Tibial nerve (tissue), 4 donors: ENCODE data around the gene YAE1. TPM values are rescaled to one million over a fixed set of nuclear protein-coding genes. Genes with fewer than 3 reads are reported as not detected.

ENCODE experiments used
- DNase-seq, 2 donors: peaks; one replicate each; pipeline ENCODE4 v3.0.0-alpha.2; 2019; ENCODE audit warnings: low spot score in 2 of 2
- H3K27ac ChIP-seq, 4 donors: fragments of 200-600 bp; sonication (generic) in 3 of 4; one replicate each; pipeline ENCODE4 v1.5.1; 2017 to 2019; ENCODE audit warnings: mild to moderate bottlenecking in 1 of 4
- H3K27me3 ChIP-seq, 2 donors: fragments of 200-600 bp; sonication (generic) in 1 of 2; one replicate each; pipeline versions ENCODE4 v1.5.1 to v1.6.0; 2017 to 2019
- H3K36me3 ChIP-seq, 3 donors: fragments of 200-600 bp; sonication (generic); one replicate each; pipeline ENCODE4 v1.5.1; 2018 to 2019
- H3K4me1 ChIP-seq, 4 donors: fragments of 200-600 bp; sonication (generic) in 3 of 4; one replicate each; pipeline ENCODE4 v1.5.1; 2017 to 2019
- H3K4me3 ChIP-seq, 4 donors: fragments of 200-600 bp; sonication (generic) in 3 of 4; one replicate each; pipeline ENCODE4 v1.5.1; 2017 to 2019; ENCODE audit warnings: mild to moderate bottlenecking in 1 of 4, moderate library complexity in 1 of 4
- H3K9me3 ChIP-seq, 4 donors: fragments of 200-600 bp; sonication (generic) in 3 of 4; one replicate each; pipeline ENCODE4 v1.5.1; 2017 to 2019
- EP300 ChIP-seq, 2 donors: sonication (generic); formaldehyde crosslinking; IDR thresholded peaks; one replicate each; pipeline ENCODE4 v1.6.1; 2017; ENCODE audit warnings: antibody characterized with exemption in 2 of 2, mild to moderate bottlenecking in 1 of 2
- POLR2A ChIP-seq, 2 donors: fragments of 450-650 bp; IDR thresholded peaks; one replicate each; pipeline ENCODE4 v1.6.1; 2017; ENCODE audit warnings: antibody characterized with exemption in 2 of 2, mild to moderate bottlenecking in 2 of 2, moderate library complexity in 2 of 2
- WGBS, 2 donors: methylation state at CpG; one replicate each; pipeline ENCODE4 v1.1.5; 2018; 5-methylcytosine and 5-hydroxymethylcytosine counted together
- total RNA-seq, 4 donors: library from RNA; depleted of rRNA; stranded (reverse); fragments of >200 nt; gene quantifications; one replicate each; pipeline ENCODE4 v1.1.0, GENCODE V29; 2016
- TF ChIP-seq, protein P1 (sequence below), 5 experiments: fragments of 200-600 bp in 3 of 5; fragments of 450-650 bp in 2 of 5; sonication (generic) in 3 of 5; IDR thresholded peaks; one replicate each; pipeline ENCODE4 v1.5.1; 2016 to 2019; ENCODE audit warnings: antibody characterized with exemption in 5 of 5, mild to moderate bottlenecking in 3 of 5, moderate library complexity in 2 of 5

YAE1 gene
- total RNA-seq, 4 donors from 2014 or later, result 7.1 to 29.3 (median 18.4) TPM

DNA sequence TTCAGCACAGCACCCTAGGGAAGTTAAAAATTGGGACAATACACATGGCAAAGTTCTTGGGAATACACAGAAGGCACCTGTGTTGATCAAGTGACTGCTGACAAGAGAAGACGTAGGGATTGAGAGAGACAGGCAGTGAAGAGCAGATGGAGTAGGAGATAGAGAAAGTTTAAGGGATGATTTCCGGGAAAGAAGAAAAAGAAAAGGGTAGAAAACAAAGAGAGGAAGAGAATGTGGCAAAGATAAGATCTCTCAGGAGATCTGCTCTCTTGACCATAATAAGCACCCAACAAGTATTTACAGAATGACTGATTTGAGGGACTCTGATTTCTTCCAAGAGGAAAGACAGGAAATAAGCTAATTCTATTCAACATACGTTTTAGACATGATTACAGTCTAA, 42.1 kb downstream of the YAE1 start:
- H3K27me3 ChIP-seq, result peaks cover 0 to 3% of the 10 kb centered on the region in 2 donors
- TF ChIP-seq, protein P1, sequence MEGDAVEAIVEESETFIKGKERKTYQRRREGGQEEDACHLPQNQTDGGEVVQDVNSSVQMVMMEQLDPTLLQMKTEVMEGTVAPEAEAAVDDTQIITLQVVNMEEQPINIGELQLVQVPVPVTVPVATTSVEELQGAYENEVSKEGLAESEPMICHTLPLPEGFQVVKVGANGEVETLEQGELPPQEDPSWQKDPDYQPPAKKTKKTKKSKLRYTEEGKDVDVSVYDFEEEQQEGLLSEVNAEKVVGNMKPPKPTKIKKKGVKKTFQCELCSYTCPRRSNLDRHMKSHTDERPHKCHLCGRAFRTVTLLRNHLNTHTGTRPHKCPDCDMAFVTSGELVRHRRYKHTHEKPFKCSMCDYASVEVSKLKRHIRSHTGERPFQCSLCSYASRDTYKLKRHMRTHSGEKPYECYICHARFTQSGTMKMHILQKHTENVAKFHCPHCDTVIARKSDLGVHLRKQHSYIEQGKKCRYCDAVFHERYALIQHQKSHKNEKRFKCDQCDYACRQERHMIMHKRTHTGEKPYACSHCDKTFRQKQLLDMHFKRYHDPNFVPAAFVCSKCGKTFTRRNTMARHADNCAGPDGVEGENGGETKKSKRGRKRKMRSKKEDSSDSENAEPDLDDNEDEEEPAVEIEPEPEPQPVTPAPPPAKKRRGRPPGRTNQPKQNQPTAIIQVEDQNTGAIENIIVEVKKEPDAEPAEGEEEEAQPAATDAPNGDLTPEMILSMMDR (IDR thresholded peaks at IDR 0.05), result no peak
- TF ChIP-seq POLR2A (IDR thresholded peaks at IDR 0.05) (no peak), EP300 (IDR thresholded peaks at IDR 0.05) (no peak)
- H3K4me1 ChIP-seq, result peaks cover 0 to 14% (median 6%) of the 10 kb centered on the region in 4 donors
- no peak overlapping the region for H3K4me3 ChIP-seq
- 71 to 75% methylated on average over 3 of the region's 3 CpGs for WGBS, 2 donors
- H3K9me3 ChIP-seq, result no peaks in the 10 kb centered on the region
- H3K27ac ChIP-seq, result no peak overlapping the region
- no peak for DNase-seq
- H3K36me3 ChIP-seq, result no peaks in the 10 kb centered on the region

DNA sequence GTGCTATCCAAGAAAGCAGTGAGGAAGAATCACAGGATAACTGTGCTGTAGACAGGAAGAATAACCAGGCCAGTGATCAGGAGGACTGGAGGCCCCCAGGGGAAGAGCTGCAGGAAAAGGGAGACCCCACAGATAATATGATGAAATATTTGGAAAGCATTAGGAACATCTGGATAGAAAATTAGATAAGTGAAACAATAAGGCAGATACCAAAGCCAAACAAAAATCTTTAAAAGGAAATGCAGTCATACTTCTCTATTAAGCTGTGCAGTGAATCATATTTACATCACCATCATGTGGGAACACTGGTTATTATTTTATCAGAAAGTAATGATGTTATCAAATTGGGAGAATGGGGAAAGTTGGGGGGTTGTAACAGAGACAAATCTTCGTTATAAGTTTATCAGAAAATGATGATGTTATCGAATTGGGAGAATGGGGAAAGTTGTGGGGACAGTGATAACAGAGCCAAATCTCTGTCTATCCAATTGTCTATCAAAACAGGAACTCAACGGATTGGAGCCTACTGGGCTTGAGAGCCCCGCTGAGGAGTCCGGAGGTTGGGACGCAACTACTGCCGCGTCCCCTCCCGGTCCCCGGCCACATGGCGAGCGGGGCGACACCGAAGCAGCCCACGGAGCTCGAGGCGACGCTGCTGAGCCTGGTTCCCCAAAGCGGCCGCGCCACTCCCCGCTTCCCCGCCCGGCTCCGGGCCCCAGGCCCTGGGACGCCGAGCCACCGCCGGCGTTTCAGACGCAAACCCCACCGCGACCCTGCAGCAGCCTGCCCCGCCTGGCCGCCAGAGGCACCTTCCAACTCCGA, 43.1 kb downstream of the YAE1 start:
- DNase-seq, result no peak
- Histone ChIP-seq H3K4me3 (peak overlapping the region; percentile 0 to 48 (median 28)), H3K27me3 (peaks cover 0 to 3% of the 10 kb centered on the region in 2 donors), H3K36me3 (no peaks in the 10 kb centered on the region), H3K9me3 (no peaks in the 10 kb centered on the region), H3K27ac (peak overlapping the region in 2 of 4 donors; percentile 72 to 79), H3K4me1 (peaks cover 0 to 14% (median 6%) of the 10 kb centered on the region in 4 donors)
- peak in 1 of 2 donors; percentile 28 for TF ChIP-seq EP300 (IDR thresholded peaks at IDR 0.05)
- TF ChIP-seq, protein P1 (IDR thresholded peaks at IDR 0.05), result peak in 1 of 5 experiments; percentile 6
- TF ChIP-seq POLR2A (IDR thresholded peaks at IDR 0.05), result no peak
- WGBS, 2 donors, result 5 to 8% methylated on average over 31 to 36 of the region's 36 CpGs

DNA sequence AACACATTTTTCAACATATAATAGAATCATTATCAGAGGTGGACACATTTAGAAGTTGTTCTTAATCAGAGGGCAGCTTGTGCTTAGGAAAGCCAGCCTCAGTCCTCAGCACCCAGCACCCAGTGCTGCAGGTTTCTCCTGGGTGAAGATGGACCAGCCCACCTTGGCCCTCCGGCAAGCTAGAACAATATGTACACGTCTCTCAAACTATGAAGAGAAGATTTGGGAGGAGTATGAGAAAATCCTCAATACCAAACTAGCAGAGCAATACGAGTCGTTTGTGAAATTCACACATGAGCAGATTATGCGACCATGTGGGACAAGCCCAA, 43.7 kb downstream of the YAE1 start:
- Histone ChIP-seq H3K27me3 (peaks cover 0 to 3% of the 10 kb centered on the region in 2 donors), H3K9me3 (no peaks in the 10 kb centered on the region), H3K4me1 (peaks cover 0 to 14% (median 6%) of the 10 kb centered on the region in 4 donors), H3K4me3 (peak overlapping the region; percentile 0 to 48 (median 28)), H3K27ac (peak overlapping the region in 2 of 4 donors; percentile 72 to 79), H3K36me3 (no peaks in the 10 kb centered on the region)
- WGBS, 2 donors, result 73 to 84% methylated on average over 5 of the region's 5 CpGs
- no peak for DNase-seq
- TF ChIP-seq POLR2A (IDR thresholded peaks at IDR 0.05) (no peak), EP300 (IDR thresholded peaks at IDR 0.05) (no peak)
- TF ChIP-seq, protein P1 (IDR thresholded peaks at IDR 0.05), result no peak

DNA sequence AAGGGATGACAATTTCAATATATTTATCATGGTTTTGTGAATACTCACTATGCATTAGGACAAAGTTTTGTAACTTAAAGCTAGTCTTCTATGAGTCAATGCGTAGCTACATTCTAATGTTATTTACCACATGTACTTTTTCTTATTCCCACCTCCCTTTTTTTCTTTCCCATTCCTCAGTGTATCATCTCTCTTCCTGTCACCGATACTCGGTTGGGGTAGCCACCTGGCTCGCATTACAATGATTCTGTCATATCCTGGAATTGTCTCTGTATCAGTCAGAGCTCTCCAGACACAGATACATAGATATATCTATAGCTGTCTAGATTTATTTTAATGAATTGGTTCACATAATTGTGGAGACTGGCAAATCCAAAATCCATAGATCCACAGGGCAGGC, 47.4 kb downstream of the YAE1 start:
- Histone ChIP-seq H3K4me1 (peaks cover 0 to 13% (median 6%) of the 10 kb centered on the region in 4 donors), H3K9me3 (no peaks in the 10 kb centered on the region), H3K27ac (no peak overlapping the region), H3K36me3 (no peaks in the 10 kb centered on the region), H3K4me3 (no peak overlapping the region), H3K27me3 (no peaks in the 10 kb centered on the region)
- TF ChIP-seq EP300 (IDR thresholded peaks at IDR 0.05), result no peak
- TF ChIP-seq, protein P1 (IDR thresholded peaks at IDR 0.05), result no peak
- no peak for TF ChIP-seq POLR2A (IDR thresholded peaks at IDR 0.05)
- WGBS, 2 donors, result 80 to 86% methylated on average over 4 of the region's 4 CpGs
- DNase-seq, result no peak

DNA sequence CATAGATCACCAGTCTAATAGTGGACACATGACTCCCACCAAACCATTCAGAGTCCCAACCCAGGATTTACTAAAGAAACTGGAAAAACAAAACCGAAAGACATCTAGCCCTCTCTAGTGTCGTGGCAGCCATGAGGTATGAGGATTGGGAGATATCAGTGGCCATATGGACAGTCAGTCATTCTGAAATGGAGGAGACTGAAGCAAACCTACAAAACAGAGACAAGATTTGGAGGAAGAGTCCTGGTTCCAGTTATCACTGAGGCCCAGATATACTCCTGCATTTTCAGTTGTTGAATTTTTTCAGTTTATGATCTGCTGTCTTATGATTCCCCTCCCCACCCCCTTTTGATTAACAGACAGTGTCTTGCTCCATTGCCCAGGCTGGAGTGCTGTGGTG, 48.1 kb downstream of the YAE1 start:
- WGBS, 2 donors, result 85 to 91% methylated on average over 2 of the region's 2 CpGs
- Histone ChIP-seq H3K27me3 (no peaks in the 10 kb centered on the region), H3K27ac (no peak overlapping the region), H3K36me3 (no peaks in the 10 kb centered on the region), H3K4me3 (no peak overlapping the region), H3K9me3 (no peaks in the 10 kb centered on the region), H3K4me1 (peaks cover 0 to 7% (median 5%) of the 10 kb centered on the region in 4 donors)
- no peak for TF ChIP-seq POLR2A (IDR thresholded peaks at IDR 0.05)
- TF ChIP-seq, protein P1 (IDR thresholded peaks at IDR 0.05), result no peak
- TF ChIP-seq EP300 (IDR thresholded peaks at IDR 0.05), result no peak
- no peak for DNase-seq
